ENCODE measurements around the gene ZNF14.

The ZNF14 gene

DNA sequence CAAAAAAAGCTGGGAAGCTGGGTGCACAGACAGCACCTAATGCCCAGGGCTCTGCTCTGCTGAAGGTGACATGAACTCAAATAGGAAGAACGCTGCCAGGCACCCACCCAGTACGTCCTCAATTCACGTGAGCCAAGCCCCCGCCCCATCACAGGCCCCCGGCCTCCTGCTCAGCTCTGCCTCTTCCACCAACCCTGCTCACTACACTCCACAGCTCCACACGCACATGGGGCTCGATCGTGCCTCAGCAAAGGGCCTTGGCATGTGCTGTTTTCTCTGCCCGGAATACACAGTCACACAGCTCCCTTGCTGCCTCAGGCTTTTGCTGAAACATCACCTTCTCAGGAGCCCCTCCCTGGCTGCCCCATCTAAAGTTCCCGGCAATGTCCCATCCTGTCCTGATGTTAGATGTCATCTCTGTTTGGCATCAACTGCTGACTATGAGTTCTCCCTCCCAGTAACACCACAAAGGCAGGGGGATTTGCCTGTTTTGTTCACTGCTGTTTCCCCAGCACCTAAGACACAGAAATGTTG is 71.7 kb downstream of the ZNF14 start:
- in situ Hi-C loops (cut with MboI; ENCODE audit: low sequenced_read_pairs, unreplicated experiment), result no loop called here
- no peak for DNase-seq (ENCODE audit: low spot score)
- TF ChIP-seq, protein P1, sequence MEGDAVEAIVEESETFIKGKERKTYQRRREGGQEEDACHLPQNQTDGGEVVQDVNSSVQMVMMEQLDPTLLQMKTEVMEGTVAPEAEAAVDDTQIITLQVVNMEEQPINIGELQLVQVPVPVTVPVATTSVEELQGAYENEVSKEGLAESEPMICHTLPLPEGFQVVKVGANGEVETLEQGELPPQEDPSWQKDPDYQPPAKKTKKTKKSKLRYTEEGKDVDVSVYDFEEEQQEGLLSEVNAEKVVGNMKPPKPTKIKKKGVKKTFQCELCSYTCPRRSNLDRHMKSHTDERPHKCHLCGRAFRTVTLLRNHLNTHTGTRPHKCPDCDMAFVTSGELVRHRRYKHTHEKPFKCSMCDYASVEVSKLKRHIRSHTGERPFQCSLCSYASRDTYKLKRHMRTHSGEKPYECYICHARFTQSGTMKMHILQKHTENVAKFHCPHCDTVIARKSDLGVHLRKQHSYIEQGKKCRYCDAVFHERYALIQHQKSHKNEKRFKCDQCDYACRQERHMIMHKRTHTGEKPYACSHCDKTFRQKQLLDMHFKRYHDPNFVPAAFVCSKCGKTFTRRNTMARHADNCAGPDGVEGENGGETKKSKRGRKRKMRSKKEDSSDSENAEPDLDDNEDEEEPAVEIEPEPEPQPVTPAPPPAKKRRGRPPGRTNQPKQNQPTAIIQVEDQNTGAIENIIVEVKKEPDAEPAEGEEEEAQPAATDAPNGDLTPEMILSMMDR (IDR thresholded peaks at IDR 0.05; ENCODE audit: borderline replicate concordance, control extremely low read depth, extremely low read depth, insufficient read depth, missing control alignments), result no peak

All from GM13976 (cell line).